Natural killer cell (primary cell): ENCODE results near the gene ZIK1. TPM values are rescaled to one million over a fixed set of nuclear protein-coding genes. Genes with fewer than 3 reads are reported as not detected.

ENCODE experiments used
- ATAC-seq, 3 donors: fragments of 150-1000 bp in 2 of 3; fragments of 200-7000 bp in 1 of 3; cut with Tn5 transposase; 1 replicate in 1 of 3; 2 replicates in 2 of 3; pipeline ENCODE4 v1.10.0; 2021; ENCODE audit warnings: mild to moderate bottlenecking in 2 of 3, moderate library complexity in 2 of 3
- DNase-seq, 2 donors: peaks; one replicate each; pipeline versions ENCODE4 v3.0.0 to v3.0.0-alpha.2; 2013 to 2021; ENCODE audit warnings: mixed read lengths in 1 of 2
- H3K27ac ChIP-seq: one replicate; pipeline ENCODE4 v1.5.1; 2013; ENCODE audit warnings: mild to moderate bottlenecking, low read length
- H3K27me3 ChIP-seq: one replicate; pipeline ENCODE4 v1.6.1; 2013; ENCODE audit warnings: low read length; ENCODE audit not compliant: control insufficient read depth, insufficient read depth
- H3K36me3 ChIP-seq: one replicate; pipeline ENCODE4 v1.6.1; 2013; ENCODE audit warnings: low read length; ENCODE audit not compliant: control insufficient read depth, insufficient read depth
- H3K4me1 ChIP-seq: one replicate; pipeline ENCODE4 v1.6.1; 2013; ENCODE audit warnings: low read length; ENCODE audit not compliant: control insufficient read depth, insufficient read depth
- H3K4me3 ChIP-seq: one replicate; pipeline ENCODE4 v1.5.1; 2013; ENCODE audit warnings: low read length
- H3K9me3 ChIP-seq: one replicate; pipeline ENCODE4 v1.6.1; 2013; ENCODE audit warnings: low read length; ENCODE audit not compliant: control insufficient read depth, insufficient read depth
- H3K27ac Mint-ChIP-seq, 2 donors: one replicate each; pipeline ENCODE4 v1.8.0; 2022; ENCODE audit warnings: mild to moderate bottlenecking in 2 of 2, mixed read lengths in 2 of 2, moderate library complexity in 1 of 2
- H3K27me3 Mint-ChIP-seq, 2 donors: one replicate each; pipeline ENCODE4 v1.8.0; 2022; ENCODE audit warnings: low read depth in 2 of 2, mixed read lengths in 2 of 2
- H3K36me3 Mint-ChIP-seq: one replicate; pipeline ENCODE4 v1.8.0; 2022; ENCODE audit warnings: mixed read lengths
- H3K4me1 Mint-ChIP-seq, 2 donors: one replicate each; pipeline ENCODE4 v1.8.0; 2022; ENCODE audit warnings: mixed read lengths in 2 of 2
- H3K4me3 Mint-ChIP-seq: one replicate; pipeline ENCODE4 v1.8.0; 2022; ENCODE audit warnings: mild to moderate bottlenecking, moderate library complexity, mixed read lengths
- H3K9me3 Mint-ChIP-seq, 2 donors: one replicate each; pipeline ENCODE4 v1.8.0; 2022; ENCODE audit warnings: mixed read lengths in 2 of 2
- CTCF ChIP-seq: fragments of 200-600 bp; IDR thresholded peaks from one replicate; pipeline ENCODE4 v1.8.0; 2022; ENCODE audit warnings: antibody characterized with exemption
- WGBS: methylation state at CpG from one replicate; pipeline ENCODE4 v1.1.7; 2013; ENCODE audit warnings: missing lambda C conversion rate; ENCODE audit not compliant: insufficient coverage; 5-methylcytosine and 5-hydroxymethylcytosine counted together
- intact Hi-C: fragments of 100-400 bp; cut with micrococcal nuclease; formaldehyde crosslinking; loops from one replicate; pipeline ENCODE4 v1.14.2; 2022
- total RNA-seq, 4 donors: library from RNA; stranded (reverse); fragments of 120-200 nt in 1 of 4; gene quantifications; one replicate each; pipeline versions ENCODE4 v1.2.3 to v1.2.4, GENCODE V29; 2013 to 2022

Gene ZIK1
- total RNA-seq, 3 donors from 2014 or later (not counting 1 experiment from before 2014, with no cell fraction given) = 2.7 to 8.2 (median 6.5) TPM

DNA sequence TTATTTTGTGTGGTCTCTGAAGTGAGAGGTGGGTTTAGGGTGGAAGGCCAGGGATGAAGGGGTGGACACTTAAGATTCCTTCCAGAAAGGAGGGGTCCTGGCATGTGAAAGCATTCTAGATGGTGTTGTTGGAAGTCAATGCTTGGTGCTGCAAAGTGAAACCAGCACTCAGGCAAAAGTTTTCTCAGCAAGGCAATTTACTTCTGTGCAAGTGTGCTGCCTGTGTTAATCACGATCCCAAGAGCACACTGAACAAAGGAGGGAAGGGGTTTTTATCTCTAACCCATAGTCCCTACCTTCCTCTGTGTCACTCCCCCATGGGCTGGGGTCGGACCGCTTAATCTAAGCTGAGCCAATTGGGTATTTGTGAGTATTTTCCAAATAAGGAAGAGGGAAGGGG is 31.4 kb downstream of the ZIK1 start:
- no peaks in the 10 kb centered on the region for H3K27me3 ChIP-seq
- Mint-ChIP-seq H3K27ac (peak overlapping the region; percentile 59 to 73), H3K4me1 (peaks cover 31 to 40% of the 10 kb centered on the region in 2 donors), H3K4me3 (peak overlapping the region; percentile 86), H3K9me3 (peaks cover 26 to 49% of the 10 kb centered on the region in 2 donors), H3K27me3 (no peaks in the 10 kb centered on the region), H3K36me3 (peaks cover 59% of the 10 kb centered on the region)
- peaks cover 42% of the 10 kb centered on the region for H3K36me3 ChIP-seq
- 100% methylated on average over 1 of the region's 3 CpGs for WGBS
- ATAC-seq = no peak
- peaks cover 19% of the 10 kb centered on the region for H3K4me1 ChIP-seq
- intact Hi-C loops = no loop called here
- no peak overlapping the region for H3K4me3 ChIP-seq
- peaks cover 56% of the 10 kb centered on the region for H3K9me3 ChIP-seq
- no peak for TF ChIP-seq CTCF
- H3K27ac ChIP-seq = no peak overlapping the region
- no peak for DNase-seq

DNA sequence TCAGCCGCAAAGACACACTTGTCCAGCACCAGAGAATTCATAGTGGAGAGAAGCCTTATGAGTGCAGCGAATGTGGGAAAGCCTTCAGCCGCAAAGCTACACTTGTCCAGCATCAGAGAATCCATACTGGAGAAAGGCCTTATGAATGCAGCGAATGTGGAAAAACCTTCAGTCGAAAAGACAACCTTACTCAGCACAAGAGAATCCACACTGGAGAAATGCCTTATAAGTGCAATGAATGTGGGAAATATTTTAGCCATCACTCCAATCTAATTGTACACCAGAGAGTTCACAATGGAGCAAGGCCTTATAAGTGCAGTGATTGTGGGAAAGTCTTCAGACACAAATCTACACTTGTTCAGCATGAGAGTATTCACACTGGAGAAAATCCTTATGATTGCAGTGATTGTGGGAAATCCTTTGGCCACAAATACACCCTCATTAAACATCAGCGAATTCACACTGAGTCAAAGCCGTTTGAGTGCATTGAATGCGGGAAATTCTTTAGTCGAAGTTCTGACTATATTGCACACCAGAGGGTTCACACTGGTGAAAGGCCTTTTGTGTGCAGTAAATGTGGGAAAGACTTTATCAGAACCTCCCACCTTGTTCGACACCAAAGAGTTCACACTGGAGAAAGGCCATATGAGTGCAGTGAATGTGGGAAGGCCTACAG is 36.9 kb downstream of the ZIK1 start:
- DNase-seq (no peak), ATAC-seq (no peak)
- Histone ChIP-seq H3K27me3 (no peaks in the 10 kb centered on the region), H3K27ac (no peak overlapping the region), H3K4me1 (no peaks in the 10 kb centered on the region), H3K9me3 (peaks cover 90% of the 10 kb centered on the region), H3K36me3 (peaks cover 53% of the 10 kb centered on the region), H3K4me3 (no peak overlapping the region)
- 97% methylated on average over 8 of the region's 10 CpGs for WGBS
- no peak overlapping the region for H3K27ac Mint-ChIP-seq
- intact Hi-C loops = no loop called here
- peaks cover 75% of the 10 kb centered on the region for H3K36me3 Mint-ChIP-seq
- H3K4me3 Mint-ChIP-seq = no peak overlapping the region
- H3K27me3 Mint-ChIP-seq = no peaks in the 10 kb centered on the region
- peaks cover 16 to 18% of the 10 kb centered on the region in 2 donors for H3K4me1 Mint-ChIP-seq
- TF ChIP-seq CTCF = no peak
- H3K9me3 Mint-ChIP-seq = peaks cover 17 to 35% of the 10 kb centered on the region in 2 donors

DNA sequence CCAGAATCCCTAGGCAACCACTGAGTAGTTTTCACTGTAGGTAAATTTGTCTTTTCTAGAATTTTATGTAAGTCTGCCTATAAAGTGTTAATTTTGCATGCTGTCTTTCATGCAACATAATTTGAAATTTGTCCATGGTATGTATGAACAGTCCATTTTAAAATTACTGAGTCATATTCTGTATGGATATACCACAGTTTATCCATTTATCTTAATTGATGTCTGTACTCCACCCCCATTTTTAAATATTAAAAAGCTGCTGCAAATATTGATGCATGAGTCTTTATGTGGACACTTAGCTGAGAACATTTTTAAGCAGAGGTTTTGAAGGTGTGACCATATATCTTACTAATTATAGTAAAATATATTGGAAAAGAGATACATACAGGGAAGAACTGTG is 39.1 kb downstream of the ZIK1 start:
- ATAC-seq = no peak
- no peak for DNase-seq
- Mint-ChIP-seq H3K36me3 (peaks cover 53% of the 10 kb centered on the region), H3K27ac (no peak overlapping the region), H3K4me1 (peaks cover 0 to 3% of the 10 kb centered on the region in 2 donors), H3K4me3 (no peak overlapping the region), H3K9me3 (peaks cover 8 to 21% of the 10 kb centered on the region in 2 donors), H3K27me3 (no peaks in the 10 kb centered on the region)
- Histone ChIP-seq H3K4me3 (no peak overlapping the region), H3K36me3 (peaks cover 33% of the 10 kb centered on the region), H3K4me1 (no peaks in the 10 kb centered on the region), H3K27ac (no peak overlapping the region), H3K9me3 (peaks cover 79% of the 10 kb centered on the region), H3K27me3 (no peaks in the 10 kb centered on the region)
- intact Hi-C loops = no loop called here
- TF ChIP-seq CTCF = no peak
